ENCODE data around the gene RIMOC1.
A peak's percentile ranks its signal among the peaks of the same experiment; 100 is the strongest.

RIMOC1 gene

DNA sequence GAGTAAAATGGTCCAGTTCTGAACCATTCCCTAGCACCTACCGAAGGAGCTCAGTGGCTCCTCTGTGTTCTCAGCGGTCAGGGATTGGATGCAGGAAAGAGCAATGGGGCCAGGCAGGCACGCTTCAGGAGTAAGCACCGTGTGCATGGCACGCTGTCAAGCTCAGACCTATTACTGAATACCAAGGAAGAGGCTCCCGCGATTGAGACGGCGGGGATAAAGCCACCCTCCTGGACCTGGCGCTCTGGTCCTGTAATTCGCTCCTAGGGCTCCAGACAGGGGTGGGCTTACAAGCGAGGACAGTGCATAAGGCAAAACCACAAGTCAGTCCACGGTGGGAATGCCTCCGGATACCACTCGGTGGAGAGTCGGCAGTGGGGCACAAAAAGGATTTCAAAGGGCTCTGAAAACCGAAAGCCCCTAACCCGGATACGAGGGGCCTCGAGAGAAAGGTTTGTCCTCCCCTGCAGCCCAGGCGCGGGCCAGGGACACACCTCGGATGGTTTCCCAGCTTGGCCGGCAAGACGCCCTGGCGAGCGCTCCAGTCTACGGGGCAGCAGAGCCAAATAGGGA is 34.9 kb upstream of the RIMOC1 start:
- no peak for DNase-seq (ENCODE audit: extremely low read depth, insufficient read length)
- H3K36me3 ChIP-seq (ENCODE audit: control insufficient read depth, insufficient read depth, low read length), result no peaks in the 10 kb centered on the region
- peak overlapping the region; percentile 80 for H3K4me3 ChIP-seq (replicated peaks; ENCODE audit: low read depth, low read length)
- H3K27me3 ChIP-seq (replicated peaks; ENCODE audit: control insufficient read depth, insufficient read depth, low read length), result no peaks in the 10 kb centered on the region
- TF ChIP-seq, protein P1, sequence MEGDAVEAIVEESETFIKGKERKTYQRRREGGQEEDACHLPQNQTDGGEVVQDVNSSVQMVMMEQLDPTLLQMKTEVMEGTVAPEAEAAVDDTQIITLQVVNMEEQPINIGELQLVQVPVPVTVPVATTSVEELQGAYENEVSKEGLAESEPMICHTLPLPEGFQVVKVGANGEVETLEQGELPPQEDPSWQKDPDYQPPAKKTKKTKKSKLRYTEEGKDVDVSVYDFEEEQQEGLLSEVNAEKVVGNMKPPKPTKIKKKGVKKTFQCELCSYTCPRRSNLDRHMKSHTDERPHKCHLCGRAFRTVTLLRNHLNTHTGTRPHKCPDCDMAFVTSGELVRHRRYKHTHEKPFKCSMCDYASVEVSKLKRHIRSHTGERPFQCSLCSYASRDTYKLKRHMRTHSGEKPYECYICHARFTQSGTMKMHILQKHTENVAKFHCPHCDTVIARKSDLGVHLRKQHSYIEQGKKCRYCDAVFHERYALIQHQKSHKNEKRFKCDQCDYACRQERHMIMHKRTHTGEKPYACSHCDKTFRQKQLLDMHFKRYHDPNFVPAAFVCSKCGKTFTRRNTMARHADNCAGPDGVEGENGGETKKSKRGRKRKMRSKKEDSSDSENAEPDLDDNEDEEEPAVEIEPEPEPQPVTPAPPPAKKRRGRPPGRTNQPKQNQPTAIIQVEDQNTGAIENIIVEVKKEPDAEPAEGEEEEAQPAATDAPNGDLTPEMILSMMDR (IDR thresholded peaks at IDR 0.05; ENCODE audit: insufficient read depth, low read length, poor library complexity, severe bottlenecking), result no peak

- H3K4me3 ChIP-seq (replicated peaks; ENCODE audit: low read depth, low read length), result peak within 1 kb of the TSS; percentile 80
- no peaks in the 10 kb centered on the region for H3K27me3 ChIP-seq (replicated peaks; ENCODE audit: control insufficient read depth, insufficient read depth, low read length)
- H3K36me3 ChIP-seq (ENCODE audit: control insufficient read depth, insufficient read depth, low read length), result no peaks in the 10 kb centered on the region
- TF ChIP-seq, protein P1 (IDR thresholded peaks at IDR 0.05; ENCODE audit: insufficient read depth, low read length, poor library complexity, severe bottlenecking), result no peak
- DNase-seq (ENCODE audit: extremely low read depth, insufficient read length), result peak; percentile 97
Measured at GRCh38 chr5:41869724-41870626, 34.2 kb upstream of the RIMOC1 start, which contains the start of gene OXCT1. Gene OXCT1 (minus strand): TSS chr5:41870425. CDS start chr5:41870358, 67 bp downstream.

DNA sequence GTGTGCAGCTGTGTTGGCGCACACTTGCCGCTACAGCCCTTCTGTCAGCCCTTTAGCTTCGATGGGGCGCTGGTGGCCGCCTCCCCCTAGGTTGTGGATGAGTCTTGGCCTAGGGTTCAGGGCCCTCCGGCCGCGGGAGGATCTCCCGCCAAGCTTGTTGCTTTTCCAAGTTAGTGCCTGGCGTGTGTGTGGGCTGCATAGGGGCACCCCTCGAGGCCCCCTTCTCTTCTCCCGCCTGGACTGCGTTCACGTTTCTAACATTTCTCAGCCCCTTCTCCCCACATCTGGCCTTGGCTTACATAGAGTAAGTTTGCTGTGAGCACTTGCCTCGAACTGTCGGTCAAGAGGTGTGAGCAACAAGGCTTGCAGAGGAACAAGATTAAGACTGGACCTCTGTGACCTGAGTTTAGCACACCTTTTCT is 33.5 kb upstream of the RIMOC1 start:
- no peak for DNase-seq (ENCODE audit: extremely low read depth, insufficient read length)
- TF ChIP-seq, protein P1 (IDR thresholded peaks at IDR 0.05; ENCODE audit: insufficient read depth, low read length, poor library complexity, severe bottlenecking), result no peak
- Histone ChIP-seq H3K36me3 (ENCODE audit: control insufficient read depth, insufficient read depth, low read length) (no peaks in the 10 kb centered on the region), H3K27me3 (replicated peaks; ENCODE audit: control insufficient read depth, insufficient read depth, low read length) (no peaks in the 10 kb centered on the region), H3K4me3 (replicated peaks; ENCODE audit: low read depth, low read length) (peak overlapping the region; percentile 80)

- TF ChIP-seq, protein P1 (IDR thresholded peaks at IDR 0.05; ENCODE audit: insufficient read depth, low read length, poor library complexity, severe bottlenecking), result no peak
- Histone ChIP-seq H3K4me3 (replicated peaks; ENCODE audit: low read depth, low read length) (no peak overlapping the region), H3K27me3 (replicated peaks; ENCODE audit: control insufficient read depth, insufficient read depth, low read length) (no peaks in the 10 kb centered on the region), H3K36me3 (ENCODE audit: control insufficient read depth, insufficient read depth, low read length) (no peaks in the 10 kb centered on the region)
- DNase-seq (ENCODE audit: extremely low read depth, insufficient read length), result no peak
Measured at GRCh38 chr5:41871852-41872251, 32.3 kb upstream of the RIMOC1 start.

- Histone ChIP-seq H3K4me3 (replicated peaks; ENCODE audit: low read depth, low read length) (no peak overlapping the region), H3K27me3 (replicated peaks; ENCODE audit: control insufficient read depth, insufficient read depth, low read length) (no peaks in the 10 kb centered on the region), H3K36me3 (ENCODE audit: control insufficient read depth, insufficient read depth, low read length) (no peaks in the 10 kb centered on the region)
- TF ChIP-seq, protein P1 (IDR thresholded peaks at IDR 0.05; ENCODE audit: insufficient read depth, low read length, poor library complexity, severe bottlenecking), result no peak
- DNase-seq (ENCODE audit: extremely low read depth, insufficient read length), result no peak
Measured at GRCh38 chr5:41874512-41875060, 29.6 kb upstream of the RIMOC1 start.
